ENCODE measurements around the gene TBC1D10A.
A peak's percentile ranks its signal among the peaks of the same experiment; 100 is the strongest.

TBC1D10A gene

GRCh38 chr22:30312053-30312452 is 14.7 kb downstream of the TBC1D10A start:
- Histone ChIP-seq H3K27ac (replicated peaks) (no peak overlapping the region), H3K4me3 (replicated peaks; ENCODE audit: insufficient read depth, low read length) (no peak overlapping the region), H3K27me3 (ENCODE audit: insufficient read depth, poor library complexity, severe bottlenecking) (no peaks in the 10 kb centered on the region)
- DNase-seq (ENCODE audit: low read depth in 1 of 2, low spot score in 1 of 2): no peak
- TF ChIP-seq SPI1 (IDR thresholded peaks at IDR 0.05; ENCODE audit: borderline replicate concordance, low read depth) (no peak), POLR2AphosphoS5 (IDR thresholded peaks at IDR 0.05; ENCODE audit: low read depth) (no peak), REST (IDR thresholded peaks at IDR 0.05; ENCODE audit: insufficient replicate concordance, low read depth) (no peak), GABPA (IDR thresholded peaks at IDR 0.05; ENCODE audit: low read depth) (no peak)
- TF ChIP-seq, protein P1, sequence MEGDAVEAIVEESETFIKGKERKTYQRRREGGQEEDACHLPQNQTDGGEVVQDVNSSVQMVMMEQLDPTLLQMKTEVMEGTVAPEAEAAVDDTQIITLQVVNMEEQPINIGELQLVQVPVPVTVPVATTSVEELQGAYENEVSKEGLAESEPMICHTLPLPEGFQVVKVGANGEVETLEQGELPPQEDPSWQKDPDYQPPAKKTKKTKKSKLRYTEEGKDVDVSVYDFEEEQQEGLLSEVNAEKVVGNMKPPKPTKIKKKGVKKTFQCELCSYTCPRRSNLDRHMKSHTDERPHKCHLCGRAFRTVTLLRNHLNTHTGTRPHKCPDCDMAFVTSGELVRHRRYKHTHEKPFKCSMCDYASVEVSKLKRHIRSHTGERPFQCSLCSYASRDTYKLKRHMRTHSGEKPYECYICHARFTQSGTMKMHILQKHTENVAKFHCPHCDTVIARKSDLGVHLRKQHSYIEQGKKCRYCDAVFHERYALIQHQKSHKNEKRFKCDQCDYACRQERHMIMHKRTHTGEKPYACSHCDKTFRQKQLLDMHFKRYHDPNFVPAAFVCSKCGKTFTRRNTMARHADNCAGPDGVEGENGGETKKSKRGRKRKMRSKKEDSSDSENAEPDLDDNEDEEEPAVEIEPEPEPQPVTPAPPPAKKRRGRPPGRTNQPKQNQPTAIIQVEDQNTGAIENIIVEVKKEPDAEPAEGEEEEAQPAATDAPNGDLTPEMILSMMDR (IDR thresholded peaks at IDR 0.05; ENCODE audit: insufficient read depth, low read length): no peak

GRCh38 chr22:30310881-30311771 is 15.6 kb downstream of the TBC1D10A start:
- Histone ChIP-seq H3K27ac (replicated peaks) (0 out of 2 replicates have a peak overlapping the region, but pooled peaks have one; percentile 10), H3K27me3 (ENCODE audit: insufficient read depth, poor library complexity, severe bottlenecking) (no peaks in the 10 kb centered on the region), H3K4me3 (replicated peaks; ENCODE audit: insufficient read depth, low read length) (no peak overlapping the region)
- no peak for DNase-seq (ENCODE audit: low read depth in 1 of 2, low spot score in 1 of 2)
- TF ChIP-seq POLR2AphosphoS5 (IDR thresholded peaks at IDR 0.05; ENCODE audit: low read depth) (no peak), SPI1 (IDR thresholded peaks at IDR 0.05; ENCODE audit: borderline replicate concordance, low read depth) (0 out of 2 replicates have a peak, but pooled peaks have one; percentile 9)

GRCh38 chr22:30309951-30310741 is 16.6 kb downstream of the TBC1D10A start:
- peak; percentile 81 to 91 for DNase-seq (ENCODE audit: low read depth in 1 of 2, low spot score in 1 of 2)
- no peak overlapping the region for H3K4me3 ChIP-seq (replicated peaks; ENCODE audit: insufficient read depth, low read length)
- H3K27ac ChIP-seq (replicated peaks): 0 out of 2 replicates have a peak overlapping the region, but pooled peaks have one; percentile 10
- TF ChIP-seq GABPA (IDR thresholded peaks at IDR 0.05; ENCODE audit: low read depth) (no peak), SPI1 (IDR thresholded peaks at IDR 0.05; ENCODE audit: borderline replicate concordance, low read depth) (peak; percentile 86), POLR2AphosphoS5 (IDR thresholded peaks at IDR 0.05; ENCODE audit: low read depth) (0 out of 2 replicates have a peak, but pooled peaks have one; percentile 45)
- no peaks in the 10 kb centered on the region for H3K27me3 ChIP-seq (ENCODE audit: insufficient read depth, poor library complexity, severe bottlenecking)

GRCh38 chr22:30308518-30309230 is 18.1 kb downstream of the TBC1D10A start:
- H3K4me3 ChIP-seq (replicated peaks; ENCODE audit: insufficient read depth, low read length): no peak overlapping the region
- no peaks in the 10 kb centered on the region for H3K27me3 ChIP-seq (ENCODE audit: insufficient read depth, poor library complexity, severe bottlenecking)
- H3K27ac ChIP-seq (replicated peaks): no peak overlapping the region
- DNase-seq (ENCODE audit: low read depth in 1 of 2, low spot score in 1 of 2): no peak
- TF ChIP-seq, protein P1 (IDR thresholded peaks at IDR 0.05; ENCODE audit: insufficient read depth, low read length): no peak
- TF ChIP-seq POLR2AphosphoS5 (IDR thresholded peaks at IDR 0.05; ENCODE audit: low read depth) (no peak), GABPA (IDR thresholded peaks at IDR 0.05; ENCODE audit: low read depth) (no peak), REST (IDR thresholded peaks at IDR 0.05; ENCODE audit: insufficient replicate concordance, low read depth) (no peak), SPI1 (IDR thresholded peaks at IDR 0.05; ENCODE audit: borderline replicate concordance, low read depth) (no peak)
